Amygdala (tissue), 56 donors: ENCODE data around the gene ZFYVE9.

ENCODE experiments used
- DNase-seq, 56 donors: peaks; one replicate each; lab custom pipeline; 2025; lab: John Stamatoyannopoulos, UW

Gene ZFYVE9

DNA sequence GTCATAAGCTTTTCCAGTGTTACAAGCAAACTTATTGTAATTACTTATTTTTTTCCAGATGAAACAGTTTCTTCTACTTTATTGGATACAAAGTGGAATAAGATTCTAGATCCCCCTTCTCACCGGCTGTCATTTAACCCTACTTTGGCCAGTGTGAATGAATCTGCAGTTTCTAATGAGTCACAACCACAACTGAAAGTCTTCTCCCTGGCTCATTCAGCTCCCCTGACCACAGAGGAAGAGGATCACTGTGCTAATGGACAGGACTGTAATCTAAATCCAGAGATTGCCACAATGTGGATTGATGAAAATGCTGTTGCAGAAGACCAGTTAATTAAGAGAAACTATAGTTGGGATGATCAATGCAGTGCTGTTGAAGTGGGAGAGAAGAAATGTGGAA lies 95.5 kb downstream of the ZFYVE9 start:
- DNase-seq = no peak

DNA sequence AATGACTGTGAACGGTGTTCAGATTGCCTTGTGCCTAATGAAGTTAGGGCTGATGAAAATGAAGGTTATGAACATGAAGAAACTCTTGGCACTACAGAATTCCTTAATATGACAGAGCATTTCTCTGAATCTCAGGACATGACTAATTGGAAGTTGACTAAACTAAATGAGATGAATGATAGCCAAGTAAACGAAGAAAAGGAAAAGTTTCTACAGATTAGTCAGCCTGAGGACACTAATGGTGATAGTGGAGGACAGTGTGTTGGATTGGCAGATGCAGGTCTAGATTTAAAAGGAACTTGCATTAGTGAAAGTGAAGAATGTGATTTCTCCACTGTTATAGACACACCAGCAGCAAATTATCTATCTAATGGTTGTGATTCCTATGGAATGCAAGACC lies 96.6 kb downstream of the ZFYVE9 start:
- no peak for DNase-seq

DNA sequence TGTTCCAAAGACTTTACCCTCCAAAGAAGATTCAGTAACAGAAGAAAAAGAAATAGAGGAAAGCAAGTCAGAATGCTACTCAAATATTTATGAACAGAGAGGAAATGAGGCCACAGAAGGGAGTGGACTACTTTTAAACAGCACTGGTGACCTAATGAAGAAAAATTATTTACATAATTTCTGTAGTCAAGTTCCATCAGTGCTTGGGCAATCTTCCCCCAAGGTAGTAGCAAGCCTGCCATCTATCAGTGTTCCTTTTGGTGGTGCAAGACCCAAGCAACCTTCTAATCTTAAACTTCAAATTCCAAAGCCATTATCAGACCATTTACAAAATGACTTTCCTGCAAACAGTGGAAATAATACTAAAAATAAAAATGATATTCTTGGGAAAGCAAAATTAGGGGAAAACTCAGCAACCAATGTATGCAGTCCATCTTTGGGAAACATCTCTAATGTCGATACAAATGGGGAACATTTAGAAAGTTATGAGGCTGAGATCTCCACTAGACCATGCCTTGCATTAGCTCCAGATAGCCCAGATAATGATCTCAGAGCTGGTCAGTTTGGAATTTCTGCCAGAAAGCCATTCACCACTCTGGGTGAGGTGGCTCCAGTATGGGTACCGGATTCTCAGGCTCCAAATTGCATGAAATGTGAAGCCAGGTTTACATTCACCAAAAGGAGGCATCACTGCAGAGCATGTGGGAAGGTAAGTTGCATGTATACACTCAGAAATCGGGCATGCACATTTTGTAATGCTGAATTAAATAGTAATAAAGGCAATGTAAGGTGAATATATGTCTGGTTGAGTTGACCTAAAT lies 97.2 kb downstream of the ZFYVE9 start:
- no peak for DNase-seq

DNA sequence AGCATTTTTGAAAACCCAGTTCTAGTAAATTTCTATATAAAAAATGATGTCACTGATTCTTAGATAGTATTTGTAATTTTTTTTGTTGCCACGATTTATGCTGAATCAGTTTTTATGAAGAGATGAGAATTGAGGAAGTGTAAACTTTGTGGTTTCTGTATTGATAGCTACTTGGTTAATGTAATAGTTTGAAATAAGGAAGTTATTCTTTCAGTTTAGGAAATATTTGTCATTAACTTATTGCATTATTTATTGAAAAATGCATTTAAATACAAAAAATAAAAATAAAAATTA lies 97.8 kb downstream of the ZFYVE9 start:
- no peak for DNase-seq

DNA sequence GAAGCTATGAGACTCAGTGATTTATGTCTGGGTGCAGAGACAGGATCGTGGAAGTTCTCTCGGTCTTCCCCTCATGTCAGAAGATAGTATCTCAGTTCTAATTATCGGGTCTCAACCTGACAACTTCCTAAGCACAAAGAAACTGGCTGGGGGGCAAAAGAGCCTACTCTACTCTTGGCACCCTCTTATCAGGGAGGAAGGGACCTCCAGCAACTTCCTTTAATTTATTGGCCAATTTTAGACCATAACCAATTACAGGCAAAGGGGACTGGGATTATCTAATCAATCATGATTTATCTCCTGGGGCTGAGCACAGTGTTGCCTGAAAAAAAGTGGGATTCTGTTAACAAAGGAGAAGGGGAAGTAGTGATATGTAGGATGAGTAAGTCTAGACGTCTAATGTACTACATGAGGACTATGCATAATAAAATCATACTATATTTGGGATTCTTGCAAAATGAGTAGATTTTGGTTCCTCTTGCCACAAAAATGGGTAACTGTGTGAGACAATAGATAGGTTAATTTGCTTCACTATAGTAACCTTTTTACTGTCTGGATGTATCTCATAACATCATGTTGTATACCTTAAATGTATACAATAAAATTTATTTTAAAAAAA lies 98.8 kb downstream of the ZFYVE9 start:
- no peak for DNase-seq

DNA sequence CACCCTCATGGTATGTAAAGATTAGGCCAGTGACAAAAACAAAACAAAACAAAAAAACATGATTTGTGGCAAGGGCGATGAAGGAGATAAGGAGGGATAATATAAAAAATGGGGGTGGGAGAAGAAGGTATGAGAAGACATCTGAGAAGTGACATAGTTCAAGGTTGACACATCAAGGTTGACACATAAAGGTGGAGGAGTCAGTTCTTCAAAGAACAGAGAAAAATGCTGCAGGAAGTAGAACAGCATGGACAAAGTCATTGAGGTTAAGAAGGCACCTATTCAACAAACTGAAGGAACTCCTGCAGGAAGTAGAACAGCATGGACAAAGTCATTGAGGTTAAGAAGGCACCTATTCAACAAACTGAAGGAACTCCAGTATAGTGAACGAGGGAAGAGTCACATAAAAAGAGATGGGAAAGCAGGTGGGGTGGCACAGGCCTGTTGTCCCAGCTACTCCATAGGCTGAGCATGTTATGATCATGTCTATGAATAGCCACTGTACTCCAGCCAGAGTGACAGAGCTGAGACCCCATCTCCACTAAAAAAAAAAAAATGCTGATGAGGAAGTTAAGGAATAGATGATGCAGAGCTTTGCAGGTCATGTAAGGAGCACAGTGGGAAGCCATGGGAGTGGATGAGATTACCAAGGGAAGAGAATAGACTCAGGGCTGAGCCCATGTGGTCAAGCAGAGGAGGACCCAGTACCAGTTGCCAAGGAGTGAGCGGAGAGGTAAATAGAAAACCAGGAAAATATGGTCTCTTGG lies 101.5 kb downstream of the ZFYVE9 start:
- DNase-seq = no peak

DNA sequence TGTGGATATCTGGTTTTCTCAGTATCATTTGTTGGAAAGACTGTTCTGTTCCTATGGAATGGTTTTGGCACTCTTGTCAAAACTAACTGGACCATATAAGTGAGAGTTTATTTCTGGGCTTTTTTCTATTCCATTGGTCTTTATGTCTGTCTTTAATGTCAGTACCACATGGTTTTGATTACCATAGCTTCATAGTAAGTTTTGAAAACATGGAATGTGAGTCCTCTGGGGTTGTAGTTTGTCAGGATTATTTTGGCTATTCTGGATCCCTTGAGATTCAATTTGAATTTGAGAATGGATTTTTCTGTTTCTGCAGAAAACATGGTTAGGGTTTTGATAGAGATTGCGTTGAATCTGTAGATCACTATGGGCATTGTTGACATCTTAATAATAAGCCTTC lies 107.9 kb downstream of the ZFYVE9 start:
- DNase-seq = no peak

DNA sequence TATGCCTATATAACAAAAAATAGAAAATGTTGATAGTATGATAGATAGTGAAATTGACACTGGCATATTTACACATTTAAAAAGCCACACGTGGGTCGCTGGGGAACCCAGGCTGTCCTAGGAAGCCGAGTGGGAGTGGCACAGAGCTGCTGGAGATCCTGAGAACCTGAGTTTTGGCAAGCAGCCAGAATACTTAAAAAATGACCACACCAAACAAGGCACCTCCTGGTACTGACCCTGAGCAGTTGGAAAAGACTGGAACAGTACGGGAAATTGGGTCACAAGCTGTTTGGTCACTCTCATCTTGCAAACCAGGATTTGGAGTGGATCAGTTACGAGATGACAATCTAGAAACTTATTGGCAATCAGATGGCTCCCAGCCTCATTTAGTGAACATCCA lies 111.5 kb downstream of the ZFYVE9 start:
- DNase-seq = peak in 1 of 56 donors; percentile 1

DNA sequence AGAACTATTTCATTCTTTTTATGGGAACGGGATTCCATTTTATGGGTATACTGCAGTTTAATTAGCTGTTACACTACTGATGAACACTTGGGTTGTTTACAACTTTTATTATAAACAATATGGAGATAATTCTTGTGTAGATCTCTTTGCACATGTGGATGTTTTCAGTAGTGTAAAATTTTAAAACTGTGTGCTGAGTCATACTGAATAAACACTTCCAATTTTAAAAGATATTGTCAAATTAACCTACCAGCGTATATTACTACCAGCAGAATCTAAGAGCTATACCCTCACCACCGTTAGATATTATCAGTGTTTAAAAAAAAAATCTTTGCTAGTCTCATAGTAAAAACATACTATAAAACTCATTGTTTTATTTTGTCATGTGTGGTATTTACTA lies 118.0 kb downstream of the ZFYVE9 start:
- no peak for DNase-seq

DNA sequence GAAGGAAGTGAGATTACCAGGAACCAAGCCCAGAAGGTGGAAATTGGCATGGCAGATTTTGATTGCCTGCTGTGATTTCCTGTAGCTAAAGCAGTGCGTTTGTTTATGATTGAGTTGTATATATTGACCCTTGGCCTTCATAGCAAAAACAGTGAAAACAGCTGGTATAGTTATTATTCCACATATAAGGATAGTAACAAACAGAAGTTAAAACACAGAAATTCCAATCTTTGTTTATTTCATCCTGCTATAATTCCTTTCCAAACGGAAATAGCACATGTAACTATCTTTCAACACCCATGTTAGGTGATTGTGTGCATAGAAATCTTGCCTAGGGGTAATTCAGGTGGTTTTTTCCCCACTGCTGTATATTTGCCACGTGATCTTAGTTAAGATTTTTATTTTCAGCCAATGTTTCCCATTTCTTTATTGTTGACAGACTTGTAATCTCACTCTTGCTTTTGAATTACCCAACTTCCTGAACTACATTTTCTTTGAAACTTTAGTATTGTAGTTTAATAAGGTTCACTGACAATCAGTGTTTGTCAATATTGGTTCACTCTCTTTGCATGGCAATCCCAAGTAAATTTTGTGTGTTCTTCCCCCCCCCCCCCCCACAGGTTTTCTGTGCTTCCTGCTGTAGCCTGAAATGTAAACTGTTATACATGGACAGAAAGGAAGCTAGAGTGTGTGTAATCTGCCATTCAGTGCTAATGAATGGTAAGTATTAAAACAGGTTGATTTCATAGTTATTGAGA lies 121.4 kb downstream of the ZFYVE9 start:
- no peak for DNase-seq

DNA sequence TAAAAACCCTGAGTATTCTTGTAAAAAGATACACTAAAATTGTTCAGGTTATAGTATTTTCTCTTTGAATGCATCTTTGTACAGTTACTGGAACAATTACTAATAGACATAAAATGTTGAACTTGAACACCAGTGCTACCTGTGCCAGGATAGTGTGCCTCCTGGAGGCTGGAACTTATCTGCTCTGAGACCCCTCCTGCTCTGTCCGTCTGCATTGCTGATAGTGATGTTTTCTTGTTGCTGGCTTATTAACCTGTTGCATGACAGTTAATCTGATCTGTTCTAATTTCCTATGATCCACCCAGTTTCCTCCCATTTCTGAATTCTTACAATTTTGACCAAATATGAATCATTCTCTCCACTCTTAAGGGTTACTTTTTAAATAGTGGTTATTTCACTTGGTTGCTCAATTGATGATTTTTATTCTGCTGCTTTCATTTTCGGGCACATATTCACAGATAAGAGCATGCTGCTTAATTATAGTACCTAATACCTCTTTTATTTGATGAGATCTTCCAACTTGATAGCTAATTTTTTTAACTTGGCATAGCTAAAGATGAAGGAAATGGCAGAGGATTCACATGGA lies 122.7 kb downstream of the ZFYVE9 start:
- DNase-seq = no peak

DNA sequence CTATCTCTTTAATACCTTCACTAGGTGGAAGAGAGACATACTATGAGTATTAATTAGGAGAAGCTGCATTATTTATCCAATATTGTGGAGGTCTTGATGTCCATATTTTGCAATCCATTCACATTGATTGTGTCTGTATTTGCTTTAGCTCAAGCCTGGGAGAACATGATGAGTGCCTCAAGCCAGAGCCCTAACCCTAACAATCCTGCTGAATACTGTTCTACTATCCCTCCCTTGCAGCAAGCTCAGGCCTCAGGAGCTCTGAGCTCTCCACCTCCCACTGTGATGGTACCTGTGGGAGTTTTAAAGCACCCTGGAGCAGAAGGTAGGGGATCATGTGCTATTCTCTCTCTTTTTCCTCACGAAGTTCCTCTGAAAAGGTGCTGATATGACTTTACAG lies 124.6 kb downstream of the ZFYVE9 start:
- no peak for DNase-seq

DNA sequence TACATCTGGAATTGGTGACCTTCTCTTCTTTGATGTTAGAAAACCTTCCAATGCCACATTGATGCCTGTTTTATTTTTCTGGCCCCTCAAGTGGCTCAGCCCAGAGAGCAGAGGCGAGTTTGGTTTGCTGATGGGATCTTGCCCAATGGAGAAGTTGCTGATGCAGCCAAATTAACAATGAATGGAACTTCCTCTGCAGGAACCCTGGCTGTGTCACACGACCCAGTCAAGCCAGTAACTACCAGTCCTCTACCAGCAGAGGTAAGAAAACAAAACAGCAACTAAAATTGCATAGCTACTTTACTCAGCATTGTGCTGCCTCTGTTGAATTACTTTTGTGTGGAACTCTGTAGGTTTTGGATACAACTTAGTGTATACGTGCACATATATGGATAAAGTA lies 126.5 kb downstream of the ZFYVE9 start:
- peak in 4 of 56 donors; percentile 2 to 4 (median 2) for DNase-seq

DNA sequence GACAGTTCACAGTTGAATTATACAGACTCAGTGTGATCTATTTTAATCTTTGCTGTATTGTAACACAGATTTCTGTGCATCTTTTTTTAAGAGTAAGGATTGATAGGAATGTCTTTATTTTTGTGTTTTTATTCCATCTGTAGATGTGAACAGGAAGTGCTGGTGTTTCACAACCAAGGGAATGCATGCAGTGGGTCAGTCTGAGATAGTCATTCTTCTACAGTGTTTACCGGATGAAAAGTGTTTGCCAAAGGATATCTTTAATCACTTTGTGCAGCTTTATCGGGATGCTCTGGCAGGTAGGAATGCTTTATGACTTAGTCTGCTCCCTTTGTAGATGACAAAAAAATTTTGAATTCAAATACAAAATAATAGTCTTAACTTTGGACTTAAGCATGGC lies 139.6 kb downstream of the ZFYVE9 start:
- DNase-seq = no peak

DNA sequence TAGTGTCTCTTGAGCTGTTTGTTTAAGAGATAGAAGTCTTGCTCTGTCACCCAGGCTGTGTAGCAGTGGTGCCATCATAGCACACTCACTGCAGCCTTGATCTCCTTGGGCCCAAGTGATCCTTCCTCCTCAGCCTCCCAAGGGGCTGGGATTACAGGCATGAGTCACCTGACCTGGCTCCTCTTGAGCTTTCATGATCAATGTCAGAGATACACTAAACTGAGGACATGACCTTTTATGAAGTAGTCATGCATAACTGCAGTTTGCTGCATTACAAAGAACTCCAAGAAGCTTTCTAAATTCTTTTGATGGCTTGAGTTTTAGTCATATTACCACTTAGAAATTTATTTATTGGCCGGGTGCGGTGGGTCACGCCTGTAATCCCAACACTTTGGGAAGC lies 146.4 kb downstream of the ZFYVE9 start:
- no peak for DNase-seq

DNA sequence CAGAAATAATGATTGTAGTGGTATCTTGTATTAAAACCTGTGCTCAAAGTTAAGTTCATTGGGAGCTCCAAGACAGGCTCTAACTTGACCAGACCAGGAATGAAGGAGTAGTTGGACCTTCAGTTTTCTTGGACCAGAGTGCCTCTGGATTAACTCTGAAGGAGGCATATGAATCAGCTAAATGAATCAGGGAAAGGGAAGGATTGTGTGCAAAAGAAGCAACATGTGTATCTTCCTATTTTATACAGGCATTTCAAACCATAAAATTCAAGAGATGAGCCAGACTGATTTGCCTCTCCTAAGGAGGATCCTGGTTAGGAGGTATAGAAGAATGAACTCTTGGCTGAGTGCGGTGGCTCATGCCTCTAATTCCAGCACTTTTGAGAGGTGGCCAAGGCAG lies 152.7 kb downstream of the ZFYVE9 start:
- no peak for DNase-seq

DNA sequence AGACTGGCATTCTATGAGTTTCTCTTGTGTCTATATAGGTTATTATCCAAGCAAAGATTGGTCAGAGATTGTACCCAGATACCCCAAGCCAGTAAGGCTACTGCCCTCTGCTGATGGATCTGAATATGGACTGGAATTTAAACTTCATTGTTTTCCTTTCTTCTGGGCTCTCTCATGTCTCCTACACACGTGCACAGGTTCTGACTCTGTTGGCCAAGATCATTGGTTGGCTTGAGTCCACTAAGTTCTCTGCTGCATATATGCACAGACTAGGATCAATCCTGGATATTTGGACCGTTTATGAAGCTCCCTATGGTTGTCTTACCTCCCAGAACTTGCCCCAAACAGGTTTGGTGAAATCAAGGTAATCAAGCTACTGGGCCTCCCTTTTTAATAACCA lies 154.5 kb downstream of the ZFYVE9 start:
- no peak for DNase-seq

DNA sequence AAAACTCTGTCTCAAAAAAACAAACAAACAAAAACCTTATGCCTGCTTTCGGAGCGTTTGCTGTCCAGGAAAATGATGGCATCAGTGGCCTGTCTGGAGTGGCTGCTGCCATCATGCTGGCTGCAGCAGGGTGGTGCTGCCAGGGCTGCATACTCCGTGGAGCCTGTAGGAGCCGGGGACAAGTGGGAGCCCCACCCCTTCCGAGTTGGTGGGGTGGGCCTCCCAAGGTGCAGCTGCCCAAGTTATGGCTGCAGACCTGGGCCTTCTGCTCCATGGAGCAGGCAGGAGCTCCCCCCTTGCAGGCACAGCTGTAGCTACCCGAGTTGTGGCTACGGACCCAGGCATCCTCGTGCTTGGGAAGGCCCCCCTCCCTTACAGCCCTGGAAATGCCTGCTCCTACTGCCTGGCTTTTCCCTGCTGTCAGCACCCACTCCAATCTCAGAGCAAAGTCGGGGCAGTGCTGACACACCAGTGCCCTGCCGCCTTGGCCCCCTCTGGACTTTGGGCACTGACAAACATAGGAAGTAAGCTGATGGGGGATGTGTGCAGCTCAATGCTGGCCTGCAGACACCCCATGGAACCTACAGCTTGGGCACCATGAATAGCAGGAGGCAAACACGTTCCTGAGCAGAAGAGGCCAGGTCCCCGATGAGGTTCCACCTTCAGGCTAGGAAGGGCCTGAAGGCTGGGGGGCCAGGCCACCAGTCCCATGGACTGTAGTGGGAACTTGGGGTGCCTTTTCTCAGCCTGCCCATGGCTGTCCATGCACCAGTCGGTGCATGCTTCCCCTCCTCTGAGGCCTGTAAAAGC lies 163.7 kb downstream of the ZFYVE9 start:
- no peak for DNase-seq

DNA sequence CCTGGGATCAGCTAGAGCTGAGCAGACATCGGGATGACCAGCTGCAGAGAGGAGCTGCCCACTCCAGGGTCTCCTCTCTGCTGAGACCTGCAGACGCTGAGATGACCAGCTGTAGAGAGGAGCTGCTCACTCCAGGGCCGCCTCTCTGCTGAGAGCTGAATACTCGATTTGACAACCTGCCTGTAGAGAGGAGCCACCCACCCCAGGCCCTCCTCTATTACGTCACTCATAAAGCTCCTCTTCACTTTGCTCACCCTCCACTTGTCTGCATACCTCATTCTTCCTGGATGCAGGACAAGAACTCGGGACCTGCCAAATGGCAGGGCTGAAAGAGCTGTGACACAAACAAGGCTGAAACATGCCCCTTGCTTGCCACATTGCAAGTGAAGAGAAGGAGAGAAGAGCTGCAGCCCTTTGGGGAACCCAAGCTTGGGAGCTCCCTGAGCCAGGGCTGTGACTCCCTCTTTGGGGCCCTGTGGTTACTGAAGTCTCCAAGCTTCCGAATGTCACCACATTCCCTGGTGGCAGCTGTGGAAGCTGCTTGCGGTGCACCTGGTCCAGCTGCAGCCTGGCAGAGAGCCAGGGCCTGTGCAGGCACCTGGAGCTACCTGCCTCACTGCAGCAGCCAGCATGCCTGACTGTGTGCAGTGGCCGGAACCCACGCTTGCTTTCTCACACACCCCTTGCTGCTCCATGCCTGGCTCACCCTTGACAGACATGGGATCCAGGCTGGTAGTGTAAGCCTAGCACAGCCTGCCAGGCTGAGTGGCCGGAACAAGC lies 164.5 kb downstream of the ZFYVE9 start:
- DNase-seq = no peak
